Breast epithelium (tissue), 3 donors: ENCODE data around the gene CCDC167.

Source experiments
- CTCF ChIP-seq, 3 donors: fragments of 450-650 bp; IDR thresholded peaks; one replicate each; pipeline ENCODE4 v1.5.1; 2016 to 2017; ENCODE audit warnings: antibody characterized with exemption in 3 of 3, mild to moderate bottlenecking in 3 of 3, moderate library complexity in 3 of 3
- POLR2AphosphoS5 ChIP-seq, 3 donors: sonication (generic); formaldehyde crosslinking; IDR thresholded peaks; one replicate each; pipeline ENCODE4 v1.6.1; 2017; ENCODE audit warnings: antibody characterized with exemption in 3 of 3

- no peak for TF ChIP-seq CTCF (IDR thresholded peaks at IDR 0.05)
- TF ChIP-seq POLR2AphosphoS5 (IDR thresholded peaks at IDR 0.05) = no peak
Observed at GRCh38 chr6:37435816-37436215, 63.9 kb downstream of the CCDC167 start.
